ENCODE results near the gene ASB2. TPM values are rescaled to one million over a fixed set of nuclear protein-coding genes. Genes with fewer than 3 reads are reported as not detected.

The ASB2 gene
- total and polyA plus RNA-seq, 2 of the 4 experiments (the other 2 are of a cell fraction) = 0.54 to 0.77 TPM

DNA sequence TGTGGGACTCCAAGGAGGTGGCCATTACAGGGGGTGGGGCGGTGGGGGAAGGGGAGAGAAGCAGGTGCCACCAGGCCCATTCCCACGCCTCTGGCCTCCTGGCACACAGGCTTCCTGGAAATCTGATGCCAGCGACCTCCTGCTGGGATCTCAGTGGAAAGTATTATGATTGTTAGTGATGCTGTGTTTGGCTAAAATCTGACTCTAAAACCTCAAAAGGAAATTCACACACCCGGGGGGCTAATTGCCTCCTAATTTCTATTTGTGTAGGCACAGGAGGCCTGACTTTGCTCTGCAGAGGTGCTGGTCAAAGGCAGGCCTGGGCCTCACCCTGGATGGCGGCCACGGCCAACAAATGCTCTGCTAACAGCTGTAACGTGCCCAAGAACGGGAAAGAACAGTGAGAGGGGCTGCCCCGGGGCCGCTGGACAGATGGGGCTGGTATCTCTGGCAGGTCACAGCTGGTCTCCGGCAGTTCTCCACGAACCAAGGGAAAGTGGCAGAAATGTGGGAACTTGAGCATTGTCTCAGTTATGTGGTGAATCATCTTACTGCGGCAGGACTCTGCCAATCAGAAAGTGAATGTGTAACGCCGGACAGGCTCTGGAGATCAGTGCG lies 35.0 kb downstream of the ASB2 start:
- Histone ChIP-seq H2AFZ (replicated peaks; ENCODE audit: low read length, poor library complexity) (peak overlapping the region; percentile 67), H4K8ac (ENCODE audit: low read depth in 2 of 2, low read length in 2 of 2) (peak overlapping the region in 1 of 2 experiments; percentile 27; a peak in 1 of 4 replicates), H3K9me3 (ENCODE audit: control insufficient read depth, insufficient read depth, low read length) (no peaks in the 10 kb centered on the region), H3K4me3 (ENCODE audit: insufficient read depth, low read depth, low read length) (no peak overlapping the region), H2AK5ac (ENCODE audit: low read depth, low read length) (no peak overlapping the region), H3K27ac (ENCODE audit: insufficient read depth, low read length) (no peak overlapping the region), H2AK9ac (replicated peaks; ENCODE audit: low read depth, low read length, poor library complexity) (peak overlapping the region; percentile 58), H3K9ac (ENCODE audit: low read depth, low read length) (no peak overlapping the region), H4K91ac (ENCODE audit: insufficient read depth, low read depth, low read length) (no peak overlapping the region), H4K5ac (ENCODE audit: low read depth, low read length) (no peak overlapping the region), H3K56ac (ENCODE audit: extremely low read depth, insufficient read depth, low read length) (no peak overlapping the region), H3K27me3 (ENCODE audit: control insufficient read depth, insufficient read depth, low read length) (peaks cover 17% of the 10 kb centered on the region; the same call in 1 of the 2 replicates), H3K9me1 (ENCODE audit: insufficient read depth, low read length) (no peaks in the 10 kb centered on the region), H2BK15ac (ENCODE audit: low read depth, low read length) (no peak overlapping the region), H2BK20ac (ENCODE audit: low read depth, low read length) (no peak overlapping the region), H3K23ac (ENCODE audit: low read depth, low read length) (no peak overlapping the region), H2BK5ac (ENCODE audit: low read depth, low read length, poor library complexity, severe bottlenecking) (peak overlapping the region; percentile 14), H3K79me1 (ENCODE audit: low read depth in 1 of 2, low read length in 2 of 2) (no peaks in the 10 kb centered on the region), H3K14ac (replicated peaks; ENCODE audit: low read depth, low read length) (0 out of 2 replicates have a peak overlapping the region, but pooled peaks have one; percentile 24), H3K18ac (ENCODE audit: low read depth, low read length) (no peak overlapping the region), H3K4me1 (ENCODE audit: control insufficient read depth, insufficient read depth, low read length) (peaks cover 7% of the 10 kb centered on the region), H3K4ac (ENCODE audit: low read depth, low read length) (no peak overlapping the region), H4K20me1 (ENCODE audit: insufficient read depth, low read length) (peaks cover 3% of the 10 kb centered on the region; the same call in 1 of the 2 replicates), H3K36me3 (ENCODE audit: control insufficient read depth, insufficient read depth, low read length) (no peaks in the 10 kb centered on the region), H2BK120ac (ENCODE audit: low read depth, low read length) (peak overlapping the region; percentile 18; the same call in 1 of the 2 replicates), H3K4me2 (ENCODE audit: low read depth, low read length) (no peak overlapping the region)
- peak; percentile 74 for ATAC-seq (ENCODE audit: low read depth)
- CTCF ChIA-PET = interaction anchor here (1.0 to 2.5 kb wide), 4 partner anchors 51 to 64 kb away, joined by 3 to 50 read pairs (median 6); partner anchors contain the start of gene CCDC197
- TF ChIP-seq FOS (IDR thresholded peaks at IDR 0.05; ENCODE audit: low read depth, low read length) (peak; percentile 62; the same call in 1 of the 2 replicates), POLR2A (IDR thresholded peaks at IDR 0.05; ENCODE audit: low read depth, low read length) (0 out of 2 replicates have a peak, but pooled peaks have one; percentile 29), RCOR1 (IDR thresholded peaks at IDR 0.05; ENCODE audit: insufficient replicate concordance, low read length) (peak; percentile 59), USF2 (IDR thresholded peaks at IDR 0.05; ENCODE audit: low read depth, low read length) (no peak), RAD21 (IDR thresholded peaks at IDR 0.05; ENCODE audit: low read length) (0 out of 2 replicates have a peak, but pooled peaks have one; percentile 7), NFE2L2 (IDR thresholded peaks at IDR 0.05; ENCODE audit: low read depth, low read length) (no peak)
- POLR2A ChIA-PET (ENCODE audit: unreplicated experiment) = no interaction called here
- peak; percentile 90 for DNase-seq
- in situ Hi-C loops (cut with MboI; ENCODE audit: low sequenced_read_pairs) (loop anchor here (5.0 to 10.0 kb wide), 2 partner anchors 61 to 193 kb away; no protein-coding TSS in a partner anchor), intact Hi-C loops (cut with micrococcal nuclease) (no loop called here), dilution Hi-C loops (cut with HindIII; ENCODE audit: low sequenced_read_pairs, unreplicated experiment) (no loop called here)
- BruUV-seq (replicated peaks) = no TSS peak
- 31% methylated on average over 5 of the region's 16 CpGs; no CpG with 5 or more reads in 1 of the 2 experiments for WGBS, 2 experiments (ENCODE audit: extremely low coverage in 2 of 2, insufficient read length in 1 of 2)

Data from IMR-90 (cell line).